Kidney (tissue), 14 donors: ENCODE measurements around the gene GPX4. TPM values are rescaled to one million over a fixed set of nuclear protein-coding genes. Genes with fewer than 3 reads are reported as not detected.
A peak's percentile ranks its signal among the peaks of the same experiment; 100 is the strongest.

Source experiments
- DNase-seq, 5 donors: peaks; one replicate each; pipeline ENCODE4 v3.0.0-alpha.2; 2013 to 2020
- FAIRE-seq: peaks from 2 replicates; lab custom pipeline; 2012; peaks lifted over from hg19 to GRCh38; lab: Jason Lieb, UNC
- H3K27ac ChIP-seq, 2 donors: one replicate each; pipeline ENCODE4 v1.7.0; 2013; ENCODE audit warnings: low read depth in 2 of 2, low read length in 2 of 2, inconsistent platforms in 1 of 2
- H3K27me3 ChIP-seq: one replicate; pipeline ENCODE4 v1.7.1; 2013; ENCODE audit warnings: low read length, inconsistent platforms; ENCODE audit not compliant: control insufficient read depth, insufficient read depth
- H3K36me3 ChIP-seq, 3 donors: one replicate each; pipeline versions ENCODE4 v1.7.0 to v1.7.1; 2013; ENCODE audit warnings: low read length in 3 of 3, control low read depth in 1 of 3, inconsistent platforms in 1 of 3; ENCODE audit not compliant: insufficient read depth in 3 of 3, control insufficient read depth in 2 of 3
- H3K4me1 ChIP-seq, 3 donors: one replicate each; pipeline versions ENCODE4 v1.7.0 to v1.7.1; 2013; ENCODE audit warnings: low read length in 3 of 3, inconsistent platforms in 1 of 3, low read depth in 1 of 3; ENCODE audit not compliant: control insufficient read depth in 2 of 3, insufficient read depth in 2 of 3
- H3K4me3 ChIP-seq, 3 donors: one replicate each; pipeline versions ENCODE4 v1.7.0 to v1.8.1; 2013; ENCODE audit warnings: low read length in 3 of 3, control low read depth in 1 of 3, inconsistent platforms in 1 of 3
- H3K9ac ChIP-seq, 3 donors: one replicate each; pipeline versions ENCODE4 v1.7.0 to v1.7.1; 2013; ENCODE audit warnings: low read length in 3 of 3, control low read depth in 1 of 3, inconsistent platforms in 1 of 3
- H3K9me3 ChIP-seq, 3 donors: one replicate each; pipeline versions ENCODE4 v1.7.0 to v1.7.1; 2013; ENCODE audit warnings: low read length in 3 of 3, control low read depth in 1 of 3, inconsistent platforms in 1 of 3; ENCODE audit not compliant: control insufficient read depth in 2 of 3, insufficient read depth in 1 of 3
- intact Hi-C: fragments of 100-400 bp; cut with DNase I; formaldehyde crosslinking; loops from one replicate; pipeline ENCODE4 v1.11.1; 2022
- polyA plus RNA-seq: library from polyadenylated mRNA; stranded (reverse); fragments of 350-450 nt; fragmentation: Illumina TruSeq; extraction: RNeasy Lipid Tissue Mini Kit (QIAGEN cat#74804); gene quantifications from one replicate; pipeline ENCODE4 v1.2.3, GENCODE V29; 2014; ENCODE audit warnings: low read depth, low replicate concordance; ENCODE audit not compliant: insufficient read depth
- total RNA-seq: library from RNA; stranded (reverse); fragmentation: NEBNext Ultra II Directional; extraction: Animal tissue kit (Norgen Biotek cat#: 25700); gene quantifications from one replicate; pipeline ENCODE4 v1.2.1, GENCODE V29; 2021
- TF ChIP-seq, protein P1 (sequence below): IDR thresholded peaks from 3 replicates; pipeline ENCODE4 v1.5.1; 2012; ENCODE audit warnings: mild to moderate bottlenecking, moderate library complexity, borderline replicate concordance; ENCODE audit not compliant: insufficient read depth; ENCODE audit errors: extremely low read depth
- donor health status: control.
- donor health status: control.
- donor health status: control.
- donor health status: control.
- donor health status: control.
- donor health status: DM: yes; HTN: yes; CAD: no.
- donor health status: Normal renal cell carcinoma (clear cell type).

The GPX4 gene
- total and polyA plus RNA-seq, 2 donors from 2014 or later, result 268 to 966 TPM

DNA sequence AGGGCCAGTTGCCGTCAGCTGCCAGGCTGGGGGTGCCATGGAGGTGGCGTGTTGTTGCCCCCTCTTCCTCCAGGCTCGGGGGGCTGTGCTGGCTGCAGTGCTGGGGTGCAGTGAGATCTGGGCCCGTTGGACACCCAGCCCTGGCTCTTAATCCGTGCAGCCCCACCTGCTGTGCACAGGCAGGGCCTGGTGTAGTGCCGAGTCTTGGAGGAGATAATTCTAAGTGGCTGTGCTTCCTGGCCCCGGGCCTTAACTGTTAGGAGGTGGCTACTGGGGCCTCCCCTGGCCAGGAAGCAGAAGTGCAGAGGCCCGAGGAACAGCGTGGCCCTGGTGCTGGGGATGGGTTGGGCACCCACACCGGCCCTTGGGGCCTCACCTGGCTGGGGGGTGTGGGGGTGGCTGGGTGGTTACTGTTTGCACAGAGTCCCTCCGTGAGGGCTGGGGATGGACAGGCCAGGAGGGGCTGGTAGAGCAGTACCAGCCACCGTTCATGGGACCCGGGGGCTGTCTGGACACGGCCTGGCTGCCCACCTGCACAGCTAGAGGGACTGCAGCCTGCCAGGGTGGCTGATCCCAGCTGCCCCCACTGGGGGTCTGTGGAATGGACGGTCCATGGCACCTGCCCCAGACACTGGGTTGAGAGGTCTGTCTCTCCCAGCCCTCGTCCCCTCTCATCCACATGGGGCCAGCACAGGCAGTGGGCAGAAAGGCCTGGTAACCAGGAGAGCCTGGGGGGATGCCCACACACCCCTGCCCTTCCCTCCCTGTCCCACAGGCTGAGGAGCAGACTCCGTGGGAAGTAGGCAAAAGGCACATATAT is 3.3 kb downstream of the GPX4 start:
- intact Hi-C loops, result no loop called here
- TF ChIP-seq, protein P1, sequence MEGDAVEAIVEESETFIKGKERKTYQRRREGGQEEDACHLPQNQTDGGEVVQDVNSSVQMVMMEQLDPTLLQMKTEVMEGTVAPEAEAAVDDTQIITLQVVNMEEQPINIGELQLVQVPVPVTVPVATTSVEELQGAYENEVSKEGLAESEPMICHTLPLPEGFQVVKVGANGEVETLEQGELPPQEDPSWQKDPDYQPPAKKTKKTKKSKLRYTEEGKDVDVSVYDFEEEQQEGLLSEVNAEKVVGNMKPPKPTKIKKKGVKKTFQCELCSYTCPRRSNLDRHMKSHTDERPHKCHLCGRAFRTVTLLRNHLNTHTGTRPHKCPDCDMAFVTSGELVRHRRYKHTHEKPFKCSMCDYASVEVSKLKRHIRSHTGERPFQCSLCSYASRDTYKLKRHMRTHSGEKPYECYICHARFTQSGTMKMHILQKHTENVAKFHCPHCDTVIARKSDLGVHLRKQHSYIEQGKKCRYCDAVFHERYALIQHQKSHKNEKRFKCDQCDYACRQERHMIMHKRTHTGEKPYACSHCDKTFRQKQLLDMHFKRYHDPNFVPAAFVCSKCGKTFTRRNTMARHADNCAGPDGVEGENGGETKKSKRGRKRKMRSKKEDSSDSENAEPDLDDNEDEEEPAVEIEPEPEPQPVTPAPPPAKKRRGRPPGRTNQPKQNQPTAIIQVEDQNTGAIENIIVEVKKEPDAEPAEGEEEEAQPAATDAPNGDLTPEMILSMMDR, result peak; percentile 1
- H3K36me3 ChIP-seq, result peaks cover 0 to 10% (median 2%) of the 10 kb centered on the region in 3 donors
- no peaks in the 10 kb centered on the region for H3K27me3 ChIP-seq
- no peaks in the 10 kb centered on the region for H3K9me3 ChIP-seq
- DNase-seq (no peak), FAIRE-seq (no peak)
- no peak overlapping the region for H3K4me3 ChIP-seq
- H3K27ac ChIP-seq, result no peak overlapping the region
- H3K4me1 ChIP-seq, result peaks cover 0 to 17% (median 15%) of the 10 kb centered on the region in 3 donors
- no peak overlapping the region for H3K9ac ChIP-seq

DNA sequence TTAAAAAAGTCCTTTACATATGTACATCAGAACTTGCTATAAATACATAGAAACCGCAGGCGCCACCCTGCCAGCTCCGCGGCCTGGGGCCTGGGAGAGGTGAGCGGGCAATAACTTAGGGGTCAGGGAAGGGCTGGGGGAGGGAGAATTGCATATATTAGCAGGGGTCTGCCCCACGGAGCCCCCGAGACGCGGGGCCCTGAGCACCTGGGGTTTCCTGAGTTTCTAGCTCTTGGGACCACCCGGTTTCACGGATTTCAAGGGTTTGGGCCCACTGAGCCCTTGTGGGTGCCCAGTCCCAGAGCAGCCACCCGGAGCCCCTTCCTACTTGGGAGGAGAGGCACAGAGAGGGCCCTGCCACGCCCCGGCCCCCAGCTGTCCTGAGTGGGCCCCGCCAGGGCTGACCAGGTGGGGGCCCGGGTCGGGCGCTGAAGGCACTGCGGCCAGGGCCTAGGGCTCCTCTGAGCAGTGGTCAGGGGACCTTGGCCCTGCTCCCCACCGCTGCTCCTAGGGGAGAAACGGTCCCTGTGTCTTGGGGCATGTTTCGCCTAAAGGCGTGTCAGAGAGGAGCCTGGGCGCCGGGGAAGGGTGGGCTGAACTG is 4.0 kb downstream of the GPX4 start:
- FAIRE-seq (no peak), DNase-seq (no peak)
- Histone ChIP-seq H3K4me3 (no peak overlapping the region), H3K9me3 (no peaks in the 10 kb centered on the region), H3K36me3 (peaks cover 0 to 10% (median 2%) of the 10 kb centered on the region in 3 donors), H3K27ac (no peak overlapping the region), H3K4me1 (peaks cover 0 to 15% (median 8%) of the 10 kb centered on the region in 3 donors), H3K27me3 (no peaks in the 10 kb centered on the region), H3K9ac (no peak overlapping the region)
- intact Hi-C loops, result no loop called here
- TF ChIP-seq, protein P1, result no peak

DNA sequence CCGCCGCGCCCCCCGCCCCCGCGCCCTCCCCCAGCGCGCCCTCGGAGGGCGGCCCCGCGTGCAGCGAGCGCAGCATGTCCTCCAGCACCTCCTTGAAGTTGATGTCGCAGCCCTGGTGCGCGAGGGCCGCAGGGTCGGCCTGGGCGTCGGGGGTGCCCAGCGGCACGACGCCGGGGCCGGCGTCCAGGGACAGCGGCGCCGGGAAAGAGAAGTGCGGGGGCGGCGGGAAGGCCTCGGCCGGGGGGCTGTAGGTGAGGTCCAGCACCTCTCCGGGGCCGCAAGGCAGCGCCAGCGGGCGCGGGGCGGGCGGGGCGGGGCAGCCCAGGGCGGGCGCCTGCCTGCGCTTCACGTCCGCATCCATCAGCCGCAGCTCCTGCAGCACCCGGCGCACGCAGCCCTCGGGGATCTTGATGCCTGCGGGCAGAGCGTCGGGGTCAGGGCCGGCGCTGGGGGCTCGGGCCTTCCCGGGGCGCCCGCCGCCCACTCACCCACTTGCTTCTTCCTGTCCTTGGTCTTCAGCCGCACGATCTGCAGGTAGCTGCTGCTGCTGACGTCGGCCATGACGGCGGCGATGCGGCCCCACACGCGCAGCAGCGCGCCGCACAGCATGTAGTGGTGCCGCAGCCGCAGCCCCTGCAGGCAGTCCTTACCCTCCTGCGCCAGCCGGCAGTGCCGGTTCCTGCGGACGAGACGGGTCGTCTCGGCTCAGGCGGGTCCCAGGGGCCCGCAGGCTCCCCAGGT is 4.7 kb downstream of the GPX4 start:
- TF ChIP-seq, protein P1, result no peak
- Histone ChIP-seq H3K27me3 (no peaks in the 10 kb centered on the region), H3K27ac (no peak overlapping the region), H3K9ac (no peak overlapping the region), H3K36me3 (peaks cover 0 to 10% (median 2%) of the 10 kb centered on the region in 3 donors), H3K4me1 (peaks cover 0 to 10% (median under 1%) of the 10 kb centered on the region in 3 donors), H3K4me3 (no peak overlapping the region), H3K9me3 (no peaks in the 10 kb centered on the region)
- no peak for FAIRE-seq
- DNase-seq, result no peak
- intact Hi-C loops, result no loop called here
